ENCODE data around the gene ITGB2.
"Not testable (repeated sequence)": the region's sequence is repeated elsewhere in the genome, so short reads cannot be mapped to it uniquely, and the experiment has no call there.

ITGB2 gene

DNA sequence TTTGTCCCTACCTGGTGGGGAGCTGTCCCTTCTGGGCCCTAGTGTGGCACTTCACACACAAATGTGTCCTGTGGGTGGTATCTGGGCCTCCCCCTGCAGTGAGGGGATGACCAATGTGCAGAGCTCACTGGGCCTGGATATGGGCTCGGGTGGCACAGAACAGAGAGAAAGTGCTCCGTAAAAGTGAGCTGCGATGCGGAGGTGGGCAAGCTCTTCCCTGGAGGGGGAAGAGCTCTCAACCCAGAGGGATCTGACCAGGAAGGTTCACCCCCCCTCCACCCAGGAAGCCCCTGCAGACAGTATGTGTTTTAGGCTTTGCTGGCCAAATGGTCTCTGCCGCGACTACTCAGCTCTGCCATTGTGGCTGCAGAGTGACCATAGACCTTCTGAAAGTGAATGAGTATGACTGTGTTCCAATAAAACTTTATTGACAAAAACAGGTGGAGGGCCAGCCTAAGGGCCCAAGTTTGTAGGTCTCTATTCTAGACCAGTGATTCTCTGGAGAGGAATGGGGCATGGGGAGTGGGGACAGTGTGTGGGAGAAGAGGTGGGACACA is 8.6 kb upstream of the ITGB2 start:
- Histone ChIP-seq H3K14ac (ENCODE audit: low read length) (no peak overlapping the region), H3K36me3 (ENCODE audit: control insufficient read depth in 1 of 2, insufficient read depth in 2 of 2, low read length in 2 of 2) (no peaks in the 10 kb centered on the region), H3K79me2 (ENCODE audit: control insufficient read depth, insufficient read depth, low read length, poor library complexity) (no peaks in the 10 kb centered on the region), H4K91ac (ENCODE audit: low read depth, low read length) (no peak overlapping the region), H3K27ac (ENCODE audit: low read depth, low read length) (no peak overlapping the region), H4K12ac (ENCODE audit: low read depth, low read length) (no peak overlapping the region), H2BK5ac (ENCODE audit: low read depth, low read length, poor library complexity) (no peak overlapping the region), H3K9me3 (ENCODE audit: insufficient read depth, low read depth, low read length) (peaks cover 15% of the 10 kb centered on the region), H2BK120ac (ENCODE audit: insufficient read depth, low read length, poor library complexity) (no peak overlapping the region), H3K27me3 (ENCODE audit: insufficient read depth, low read length) (peaks cover 49% of the 10 kb centered on the region), H3K23ac (ENCODE audit: low read length) (no peak overlapping the region), H3K79me1 (ENCODE audit: low read length) (no peaks in the 10 kb centered on the region), H3K4me2 (ENCODE audit: low read length) (no peak overlapping the region), H3K4me1 (ENCODE audit: control insufficient read depth in 1 of 2, insufficient read depth in 2 of 2, low read length in 2 of 2) (peaks cover 16 to 33% of the 10 kb centered on the region in 2 experiments), H2AK5ac (ENCODE audit: low read length) (no peak overlapping the region), H2AFZ (ENCODE audit: insufficient read depth, low read length, poor library complexity) (no peak overlapping the region), H3K4ac (ENCODE audit: low read depth, low read length) (no peak overlapping the region), H4K8ac (ENCODE audit: low read depth, low read length) (no peak overlapping the region), H2BK12ac (ENCODE audit: low read length) (no peak overlapping the region), H3K18ac (ENCODE audit: low read length) (no peak overlapping the region), H3K4me3 (ENCODE audit: low read depth, low read length) (no peak overlapping the region), H3K9ac (ENCODE audit: low read length) (no peak overlapping the region)
- WGBS (ENCODE audit: extremely low coverage, insufficient coverage, insufficient read length), result no CpG with 5 or more reads among the region's 6 CpGs
- no peak for DNase-seq

DNA sequence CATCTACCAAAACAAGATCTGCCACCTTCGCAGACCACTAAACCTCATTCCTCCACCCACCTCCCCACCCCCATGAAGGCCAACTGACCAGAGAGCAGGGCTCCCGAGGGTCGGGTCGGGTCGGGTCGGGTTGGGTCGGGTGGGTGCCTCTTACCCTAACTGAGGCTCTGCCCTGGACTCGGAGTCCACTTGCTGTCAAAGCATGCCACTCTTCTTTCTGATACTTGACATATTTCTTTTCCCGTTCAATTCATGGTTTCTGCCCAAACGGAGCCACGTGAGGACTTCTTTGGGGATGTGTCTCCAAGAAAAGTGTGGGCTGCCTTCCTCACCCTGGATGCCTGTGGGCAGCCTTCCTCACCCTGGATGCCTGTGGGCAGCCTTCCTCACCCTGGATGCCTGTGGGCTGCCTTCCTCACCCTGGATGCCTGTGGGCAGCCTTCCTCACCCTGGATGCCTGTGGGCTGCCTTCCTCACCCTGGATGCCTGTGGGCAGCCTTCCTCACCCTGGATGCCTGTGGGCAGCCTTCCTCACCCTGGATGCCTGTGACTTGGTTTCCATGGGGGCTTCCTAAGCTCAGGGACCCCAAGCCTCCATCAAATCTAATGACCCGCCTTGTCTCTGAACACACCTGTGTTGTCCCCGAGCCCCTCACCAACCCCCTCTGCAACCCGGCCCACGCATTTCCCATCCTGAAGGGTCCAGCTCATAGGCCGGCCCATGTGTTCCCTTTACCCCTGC is 8.0 kb upstream of the ITGB2 start:
- no CpG with 5 or more reads among the region's 16 CpGs for WGBS (ENCODE audit: extremely low coverage, insufficient coverage, insufficient read length)
- not testable (repeated sequence) for H2BK120ac ChIP-seq (ENCODE audit: insufficient read depth, low read length, poor library complexity); H3K27ac ChIP-seq (ENCODE audit: low read depth, low read length); H4K8ac ChIP-seq (ENCODE audit: low read depth, low read length); H3K79me2 ChIP-seq (ENCODE audit: control insufficient read depth, insufficient read depth, low read length, poor library complexity); H3K14ac ChIP-seq (ENCODE audit: low read length); H3K18ac ChIP-seq (ENCODE audit: low read length); H3K4me3 ChIP-seq (ENCODE audit: low read depth, low read length); H2AFZ ChIP-seq (ENCODE audit: insufficient read depth, low read length, poor library complexity); H4K12ac ChIP-seq (ENCODE audit: low read depth, low read length); H3K23ac ChIP-seq (ENCODE audit: low read length); H2BK5ac ChIP-seq (ENCODE audit: low read depth, low read length, poor library complexity); H4K91ac ChIP-seq (ENCODE audit: low read depth, low read length); H2AK5ac ChIP-seq (ENCODE audit: low read length); H3K79me1 ChIP-seq (ENCODE audit: low read length); H3K9ac ChIP-seq (ENCODE audit: low read length); H3K4ac ChIP-seq (ENCODE audit: low read depth, low read length); H3K36me3 ChIP-seq (ENCODE audit: control insufficient read depth in 1 of 2, insufficient read depth in 2 of 2, low read length in 2 of 2)
- Histone ChIP-seq H3K27me3 (ENCODE audit: insufficient read depth, low read length) (peaks cover 46% of the 10 kb centered on the region), H3K9me3 (ENCODE audit: insufficient read depth, low read depth, low read length) (peaks cover 15% of the 10 kb centered on the region), H3K4me2 (ENCODE audit: low read length) (peak overlapping the region; percentile 41), H3K4me1 (ENCODE audit: control insufficient read depth in 1 of 2, insufficient read depth in 2 of 2, low read length in 2 of 2) (peaks cover 16 to 33% of the 10 kb centered on the region in 2 experiments), H2BK12ac (ENCODE audit: low read length) (peak overlapping the region; percentile 23)
- DNase-seq, result peak in 1 of 2 donors; percentile 57

- Histone ChIP-seq H3K79me2 (ENCODE audit: control insufficient read depth, insufficient read depth, low read length, poor library complexity) (no peaks in the 10 kb centered on the region), H4K8ac (ENCODE audit: low read depth, low read length) (no peak overlapping the region), H3K23ac (ENCODE audit: low read length) (no peak overlapping the region), H3K4me3 (ENCODE audit: low read depth, low read length) (no peak overlapping the region), H3K9ac (ENCODE audit: low read length) (no peak overlapping the region), H4K91ac (ENCODE audit: low read depth, low read length) (no peak overlapping the region), H2BK5ac (ENCODE audit: low read depth, low read length, poor library complexity) (no peak overlapping the region), H3K14ac (ENCODE audit: low read length) (no peak overlapping the region), H3K9me3 (ENCODE audit: insufficient read depth, low read depth, low read length) (peaks cover 15% of the 10 kb centered on the region), H4K12ac (ENCODE audit: low read depth, low read length) (no peak overlapping the region), H3K27ac (ENCODE audit: low read depth, low read length) (no peak overlapping the region), H3K4ac (ENCODE audit: low read depth, low read length) (no peak overlapping the region), H3K27me3 (ENCODE audit: insufficient read depth, low read length) (peaks cover 38% of the 10 kb centered on the region), H2BK120ac (ENCODE audit: insufficient read depth, low read length, poor library complexity) (no peak overlapping the region), H2AK5ac (ENCODE audit: low read length) (no peak overlapping the region), H2BK12ac (ENCODE audit: low read length) (peak overlapping the region; percentile 23), H3K79me1 (ENCODE audit: low read length) (no peaks in the 10 kb centered on the region), H3K18ac (ENCODE audit: low read length) (no peak overlapping the region), H3K36me3 (ENCODE audit: control insufficient read depth in 1 of 2, insufficient read depth in 2 of 2, low read length in 2 of 2) (no peaks in the 10 kb centered on the region), H3K4me1 (ENCODE audit: control insufficient read depth in 1 of 2, insufficient read depth in 2 of 2, low read length in 2 of 2) (peaks cover 16 to 33% of the 10 kb centered on the region in 2 experiments), H2AFZ (ENCODE audit: insufficient read depth, low read length, poor library complexity) (no peak overlapping the region), H3K4me2 (ENCODE audit: low read length) (peak overlapping the region; percentile 41)
- WGBS (ENCODE audit: extremely low coverage, insufficient coverage, insufficient read length), result no CpG with 5 or more reads among the region's 19 CpGs
- DNase-seq, result peak; percentile 94
Measured at GRCh38 chr21:44927587-44928461, 7.1 kb upstream of the ITGB2 start.

GRCh38 chr21:44927259-44927586 is 6.5 kb upstream of the ITGB2 start:
- H2BK12ac ChIP-seq (ENCODE audit: low read length), result no peak overlapping the region
- H3K27me3 ChIP-seq (ENCODE audit: insufficient read depth, low read length), result peaks cover 32% of the 10 kb centered on the region
- H4K12ac ChIP-seq (ENCODE audit: low read depth, low read length), result no peak overlapping the region
- H2AFZ ChIP-seq (ENCODE audit: insufficient read depth, low read length, poor library complexity), result no peak overlapping the region
- DNase-seq, result no peak
- H3K4me3 ChIP-seq (ENCODE audit: low read depth, low read length), result no peak overlapping the region
- H3K18ac ChIP-seq (ENCODE audit: low read length), result no peak overlapping the region
- H2BK5ac ChIP-seq (ENCODE audit: low read depth, low read length, poor library complexity), result no peak overlapping the region
- H3K27ac ChIP-seq (ENCODE audit: low read depth, low read length), result no peak overlapping the region
- no peak overlapping the region for H4K8ac ChIP-seq (ENCODE audit: low read depth, low read length)
- no peak overlapping the region for H2BK120ac ChIP-seq (ENCODE audit: insufficient read depth, low read length, poor library complexity)
- H3K9ac ChIP-seq (ENCODE audit: low read length), result no peak overlapping the region
- H3K36me3 ChIP-seq (ENCODE audit: control insufficient read depth in 1 of 2, insufficient read depth in 2 of 2, low read length in 2 of 2), result no peaks in the 10 kb centered on the region
- H3K79me2 ChIP-seq (ENCODE audit: control insufficient read depth, insufficient read depth, low read length, poor library complexity), result no peaks in the 10 kb centered on the region
- no peak overlapping the region for H3K23ac ChIP-seq (ENCODE audit: low read length)
- H2AK5ac ChIP-seq (ENCODE audit: low read length), result no peak overlapping the region
- H4K91ac ChIP-seq (ENCODE audit: low read depth, low read length), result no peak overlapping the region
- no peak overlapping the region for H3K4ac ChIP-seq (ENCODE audit: low read depth, low read length)
- WGBS (ENCODE audit: extremely low coverage, insufficient coverage, insufficient read length), result no CpG with 5 or more reads among the region's 4 CpGs
- H3K14ac ChIP-seq (ENCODE audit: low read length), result no peak overlapping the region
- peaks cover 16 to 33% of the 10 kb centered on the region in 2 experiments for H3K4me1 ChIP-seq (ENCODE audit: control insufficient read depth in 1 of 2, insufficient read depth in 2 of 2, low read length in 2 of 2)
- H3K9me3 ChIP-seq (ENCODE audit: insufficient read depth, low read depth, low read length), result peaks cover 15% of the 10 kb centered on the region
- H3K79me1 ChIP-seq (ENCODE audit: low read length), result no peaks in the 10 kb centered on the region
- H3K4me2 ChIP-seq (ENCODE audit: low read length), result no peak overlapping the region
